H1 (cell line): ENCODE measurements around the gene JMJD1C. TPM values are rescaled to one million over a fixed set of nuclear protein-coding genes. Genes with fewer than 3 reads are reported as not detected.

ENCODE experiments used
- BRCA1 ChIP-seq: IDR thresholded peaks from 2 replicates; pipeline ENCODE4 v1.6.1; 2012; ENCODE audit warnings: low read depth, low read length, improper control_type of control experiment
- CHD1 ChIP-seq: IDR thresholded peaks from 2 replicates; pipeline ENCODE4 v1.6.1; 2012; ENCODE audit warnings: low read depth, low read length, improper control_type of control experiment
- EP300 ChIP-seq, 2 experiments: IDR thresholded peaks; 1 replicate in 1 of 2; 2 replicates in 1 of 2; pipeline ENCODE4 v1.6.1; 2011 to 2012; ENCODE audit warnings: low read depth in 2 of 2, low read length in 2 of 2, mild to moderate bottlenecking in 2 of 2, borderline replicate concordance in 1 of 2, inconsistent platforms in 1 of 2, moderate library complexity in 1 of 2
- EZH2 ChIP-seq: fragments of 200-600 bp; sonication (generic); IDR thresholded peaks from 2 replicates; pipeline ENCODE4 v1.7.1; 2012; ENCODE audit warnings: low read depth, mild to moderate bottlenecking, moderate library complexity, low read length, inconsistent platforms; ENCODE audit not compliant: severe bottlenecking
- GTF2F1 ChIP-seq: IDR thresholded peaks from 2 replicates; pipeline ENCODE4 v1.6.1; 2012; ENCODE audit warnings: low read depth, low read length, improper control_type of control experiment, borderline replicate concordance
- HDAC2 ChIP-seq, 2 experiments: fragments of 300-600 bp in 1 of 2; sonication (generic) in 1 of 2; IDR thresholded peaks; 2 replicates each; pipeline ENCODE4 v1.6.1; 2011 to 2012; ENCODE audit warnings: low read depth in 2 of 2, low read length in 2 of 2, mild to moderate bottlenecking in 2 of 2, moderate library complexity in 2 of 2, borderline replicate concordance in 1 of 2, inconsistent platforms in 1 of 2
- JUND ChIP-seq: IDR thresholded peaks from 2 replicates; pipeline ENCODE4 v1.6.1; 2011; ENCODE audit warnings: mild to moderate bottlenecking, improper control_type of control experiment, low read length
- KDM5A ChIP-seq: fragments of 200-600 bp; IDR thresholded peaks from 2 replicates; pipeline ENCODE4 v1.7.1; 2012; ENCODE audit warnings: mild to moderate bottlenecking, low read length, inconsistent platforms, mixed read lengths
- POLR2AphosphoS5 ChIP-seq: IDR thresholded peaks from 2 replicates; pipeline ENCODE4 v1.6.1; 2011; ENCODE audit warnings: low read depth, low read length
- POU5F1 ChIP-seq: IDR thresholded peaks from 2 replicates; pipeline ENCODE4 v1.6.1; 2011; ENCODE audit warnings: low read depth, mild to moderate bottlenecking, low read length, moderate library complexity
- RFX5 ChIP-seq: IDR thresholded peaks from 2 replicates; pipeline ENCODE4 v1.6.1; 2011; ENCODE audit warnings: low read depth, low read length, improper control_type of control experiment, borderline replicate concordance
- RXRA ChIP-seq: IDR thresholded peaks from 2 replicates; pipeline ENCODE4 v1.6.1; 2011; ENCODE audit warnings: low read depth, mild to moderate bottlenecking, low read length, moderate library complexity; ENCODE audit not compliant: insufficient read depth
- SAP30 ChIP-seq: fragments of 300-600 bp; sonication (generic); IDR thresholded peaks from 2 replicates; pipeline ENCODE4 v1.7.1; 2012; ENCODE audit warnings: low read length, moderate library complexity, mild to moderate bottlenecking, inconsistent platforms; ENCODE audit not compliant: insufficient read depth, insufficient replicate concordance
- SP2 ChIP-seq: IDR thresholded peaks from 2 replicates; pipeline ENCODE4 v1.6.1; 2012; ENCODE audit warnings: mild to moderate bottlenecking, low read length, inconsistent platforms
- TAF1 ChIP-seq: IDR thresholded peaks from 2 replicates; pipeline ENCODE4 v1.6.1; 2011; ENCODE audit warnings: mild to moderate bottlenecking, low read depth, low read length
- TBP ChIP-seq: IDR thresholded peaks from 2 replicates; pipeline ENCODE4 v1.6.1; 2011; ENCODE audit warnings: low read depth, low read length, improper control_type of control experiment
- TCF12 ChIP-seq: IDR thresholded peaks from 2 replicates; pipeline ENCODE4 v1.6.1; 2011; ENCODE audit warnings: low read depth, mild to moderate bottlenecking, low read length
- polyA plus RNA-seq, 7 experiments: library from polyadenylated mRNA; depleted of rRNA in 3 of 7; stranded (reverse) in 5 of 7; unstranded in 2 of 7; fragments of >200 nt in 5 of 7; fragments of 200-250 nt in 2 of 7; gene quantifications; 1 replicate in 5 of 7; 2 replicates in 1 of 7; 4 replicates in 1 of 7; pipeline versions ENCODE4 v1.2.1 to v1.2.3, GENCODE V29; 2011 to 2013; ENCODE audit warnings: missing spikeins in 2 of 7, mixed read lengths in 2 of 7
- total RNA-seq: library from RNA; stranded (reverse); fragmentation: NEBNext Ultra II Directional; extraction: Animal tissue kit (Norgen Biotek cat#: 25700); gene quantifications from 2 replicates; pipeline ENCODE4 v1.2.1, GENCODE V29; 2021
- TF ChIP-seq, protein P1 (sequence below): IDR thresholded peaks from 2 replicates; pipeline ENCODE4 v1.6.1; 2011; ENCODE audit warnings: low read length, improper control_type of control experiment

Gene JMJD1C
- total and polyA plus RNA-seq, 2 of the 8 experiments (the other 6 are each of a cell fraction or from before 2014, with no cell fraction given): 54.5 to 210 TPM

DNA sequence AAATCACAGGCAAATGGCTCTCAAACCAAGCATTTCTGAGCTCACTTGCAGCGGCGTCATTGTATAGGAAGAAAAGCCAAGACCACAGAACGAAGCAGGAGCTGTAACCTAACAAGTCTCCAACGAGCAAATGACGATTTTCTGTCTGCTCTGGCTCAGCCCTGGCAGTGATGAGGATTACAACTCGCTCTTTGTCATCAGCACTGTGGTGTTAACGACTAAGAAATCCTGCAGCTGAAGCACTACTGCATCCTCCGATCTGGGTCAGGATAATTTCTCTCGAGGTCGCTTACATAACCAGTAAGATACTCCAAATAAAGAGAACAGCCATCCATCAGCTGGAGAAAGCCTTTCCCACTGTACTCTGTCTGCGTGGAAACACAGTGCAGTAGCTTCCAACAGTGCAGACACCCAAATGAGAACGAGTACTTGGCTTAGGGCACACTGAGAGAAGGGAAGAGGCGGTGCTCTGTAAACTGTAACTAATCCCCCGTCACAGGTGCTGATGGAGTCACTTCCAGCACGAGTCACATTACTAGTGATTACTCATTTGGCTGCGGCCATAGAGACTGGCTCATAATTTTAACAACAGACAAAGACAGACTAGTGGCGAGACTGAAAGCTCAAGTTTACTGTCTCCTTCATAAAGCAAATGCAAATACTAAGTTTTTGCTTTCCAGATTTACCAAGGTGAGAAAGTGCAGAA is 196.8 kb downstream of the JMJD1C start (continued):
- TF ChIP-seq RXRA (no peak), POU5F1 (no peak), CHD1 (0 out of 2 replicates have a peak, but pooled peaks have one; percentile 8), TAF1 (peak; percentile 97), SP2 (no peak), TBP (peak; percentile 89), EP300 (IDR thresholded peaks at IDR 0.05; ENCODE audit: borderline replicate concordance in 1 of 2, low read depth in 2 of 2, low read length in 2 of 2) (no peak), TCF12 (0 out of 2 replicates have a peak, but pooled peaks have one; percentile 27), GTF2F1 (peak; percentile 86; the same call in 1 of the 2 replicates), JUND (peak; percentile 77), SAP30 (no peak), POLR2AphosphoS5 (peak; percentile 96), HDAC2 (IDR thresholded peaks at IDR 0.05; ENCODE audit: borderline replicate concordance in 1 of 2, low read depth in 2 of 2, low read length in 2 of 2) (no peak), EZH2 (no peak), RFX5 (no peak), KDM5A (no peak), BRCA1 (no peak)
- TF ChIP-seq, protein P1, sequence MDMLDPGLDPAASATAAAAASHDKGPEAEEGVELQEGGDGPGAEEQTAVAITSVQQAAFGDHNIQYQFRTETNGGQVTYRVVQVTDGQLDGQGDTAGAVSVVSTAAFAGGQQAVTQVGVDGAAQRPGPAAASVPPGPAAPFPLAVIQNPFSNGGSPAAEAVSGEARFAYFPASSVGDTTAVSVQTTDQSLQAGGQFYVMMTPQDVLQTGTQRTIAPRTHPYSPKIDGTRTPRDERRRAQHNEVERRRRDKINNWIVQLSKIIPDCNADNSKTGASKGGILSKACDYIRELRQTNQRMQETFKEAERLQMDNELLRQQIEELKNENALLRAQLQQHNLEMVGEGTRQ: no peak
- TF ChIP-seq, all 59 proteins: peak for 20
